ENCODE data around the gene PSMD11.

DNA sequence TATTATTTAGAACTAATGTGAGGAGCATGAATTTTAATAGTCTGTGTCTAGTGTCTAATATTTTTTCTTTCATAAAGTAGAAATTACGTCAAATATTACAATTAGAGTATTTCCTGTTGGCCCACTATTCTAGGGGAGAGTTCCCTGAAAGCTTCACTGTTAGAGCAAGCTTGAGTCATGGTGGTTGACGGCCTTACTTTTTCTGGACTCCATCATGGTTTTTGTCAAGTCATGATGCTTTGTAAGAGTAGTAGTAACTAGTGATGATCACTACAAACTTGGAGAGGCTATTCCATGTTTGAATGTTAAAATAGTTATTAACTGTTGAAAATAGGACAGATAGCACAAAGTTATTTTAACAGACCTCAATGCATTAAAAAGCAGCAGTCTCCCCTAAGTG lies 1.7 kb downstream of the PSMD11 start:
- no peak for TF ChIP-seq POLR2A (IDR thresholded peaks at IDR 0.05)
- TF ChIP-seq, protein P1, sequence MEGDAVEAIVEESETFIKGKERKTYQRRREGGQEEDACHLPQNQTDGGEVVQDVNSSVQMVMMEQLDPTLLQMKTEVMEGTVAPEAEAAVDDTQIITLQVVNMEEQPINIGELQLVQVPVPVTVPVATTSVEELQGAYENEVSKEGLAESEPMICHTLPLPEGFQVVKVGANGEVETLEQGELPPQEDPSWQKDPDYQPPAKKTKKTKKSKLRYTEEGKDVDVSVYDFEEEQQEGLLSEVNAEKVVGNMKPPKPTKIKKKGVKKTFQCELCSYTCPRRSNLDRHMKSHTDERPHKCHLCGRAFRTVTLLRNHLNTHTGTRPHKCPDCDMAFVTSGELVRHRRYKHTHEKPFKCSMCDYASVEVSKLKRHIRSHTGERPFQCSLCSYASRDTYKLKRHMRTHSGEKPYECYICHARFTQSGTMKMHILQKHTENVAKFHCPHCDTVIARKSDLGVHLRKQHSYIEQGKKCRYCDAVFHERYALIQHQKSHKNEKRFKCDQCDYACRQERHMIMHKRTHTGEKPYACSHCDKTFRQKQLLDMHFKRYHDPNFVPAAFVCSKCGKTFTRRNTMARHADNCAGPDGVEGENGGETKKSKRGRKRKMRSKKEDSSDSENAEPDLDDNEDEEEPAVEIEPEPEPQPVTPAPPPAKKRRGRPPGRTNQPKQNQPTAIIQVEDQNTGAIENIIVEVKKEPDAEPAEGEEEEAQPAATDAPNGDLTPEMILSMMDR (IDR thresholded peaks at IDR 0.05): no peak
